A673 (cell line): ENCODE measurements around the gene CHSY3.

ENCODE experiments used
- CTCF ChIP-seq: fragments of 300-800, 200-600 bp; sonication (generic); conservative IDR thresholded peaks from 2 replicates; pipeline ENCODE4 v1.5.1; 2017; ENCODE audit warnings: low read depth, mild to moderate bottlenecking, antibody characterized with exemption, low read length, moderate library complexity, mixed read lengths
- EZH2 ChIP-seq: fragments of 200-600 bp; sonication (generic); IDR thresholded peaks from 2 replicates; pipeline ENCODE4 v1.6.1; 2017; ENCODE audit warnings: borderline replicate concordance, low read depth, mild to moderate bottlenecking, mixed read lengths, antibody characterized with exemption, low read length; ENCODE audit not compliant: poor library complexity, severe bottlenecking

DNA sequence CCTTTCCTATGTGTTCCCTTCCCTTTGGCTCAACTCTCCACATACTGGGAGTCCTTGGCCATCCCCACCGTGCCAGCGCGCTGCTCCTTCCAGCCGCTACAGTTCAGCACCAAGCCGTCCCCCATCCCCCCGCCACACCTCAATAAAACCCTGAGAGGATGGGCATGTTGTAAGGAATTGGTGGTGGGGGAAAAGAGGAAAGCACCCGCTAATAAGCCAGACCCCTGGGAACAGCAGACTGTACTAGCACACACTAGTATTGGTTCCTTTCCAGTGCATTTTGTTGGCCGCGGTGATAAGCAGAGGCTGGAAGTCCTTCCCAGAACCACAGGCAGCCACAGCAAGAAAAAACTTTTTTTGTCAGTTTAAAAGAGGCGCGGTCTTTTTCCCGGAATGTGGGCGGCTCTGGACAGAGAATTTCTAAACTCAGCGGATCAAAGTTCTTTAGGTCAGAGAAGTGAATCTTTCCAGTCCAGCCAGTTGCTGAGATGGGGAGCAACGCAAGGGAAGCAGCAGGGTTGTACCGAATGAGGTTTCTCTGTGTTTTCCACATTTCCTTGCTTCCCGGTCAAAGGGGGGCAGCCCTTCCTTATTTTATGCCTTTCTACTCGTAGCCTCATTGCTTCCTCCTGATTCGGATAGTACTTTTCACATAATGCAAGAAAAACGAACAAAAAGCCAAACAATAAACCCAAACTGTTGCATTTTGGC lies 2.1 kb downstream of the CHSY3 start:
- peak; percentile 79 for TF ChIP-seq EZH2
- TF ChIP-seq CTCF = no peak
